HG03565 (cell line): ENCODE data around the gene RCCD1.

Source experiments
- ATAC-seq: cut with Tn5 transposase; IDR thresholded peaks from one replicate; pipeline ENCODE4 v1.9.1; 2021; ENCODE audit warnings: mild to moderate bottlenecking, moderate library complexity; ENCODE audit not compliant: unreplicated experiment

The RCCD1 gene

GRCh38 chr15:90941038-90941437, 13.6 kb upstream of the RCCD1 start:
- ATAC-seq, result no peak

GRCh38 chr15:90942354-90943120, 12.1 kb upstream of the RCCD1 start:
- no peak for ATAC-seq

GRCh38 chr15:90945091-90945490, 9.6 kb upstream of the RCCD1 start:
- no peak for ATAC-seq

GRCh38 chr15:90946538-90946937, 8.1 kb upstream of the RCCD1 start:
- ATAC-seq, result no peak

GRCh38 chr15:90946941-90947576, 7.6 kb upstream of the RCCD1 start:
- no peak for ATAC-seq

GRCh38 chr15:90947577-90948357, 6.9 kb upstream of the RCCD1 start:
- no peak for ATAC-seq

- no peak for ATAC-seq
These were observed 6.2 kb upstream of the RCCD1 start for GRCh38 chr15:90948506-90948905.

- ATAC-seq, result no peak
These were observed 4.6 kb upstream of the RCCD1 start for GRCh38 chr15:90949979-90950675.

- no peak for ATAC-seq
These were observed 4.0 kb upstream of the RCCD1 start for GRCh38 chr15:90950676-90951075.

GRCh38 chr15:90952901-90953677, 1.6 kb upstream of the RCCD1 start:
- no peak for ATAC-seq

GRCh38 chr15:90953947-90954711, 555 bp upstream of the RCCD1 start:
- ATAC-seq, result no peak

- ATAC-seq, result no peak
These were observed 1.1 kb downstream of the RCCD1 start for GRCh38 chr15:90955624-90956273.

GRCh38 chr15:90956274-90957030, 1.8 kb downstream of the RCCD1 start:
- ATAC-seq, result no peak

GRCh38 chr15:90957031-90957790, 2.5 kb downstream of the RCCD1 start:
- no peak for ATAC-seq

GRCh38 chr15:90957791-90958190, 3.1 kb downstream of the RCCD1 start:
- ATAC-seq, result no peak

- no peak for ATAC-seq
These were observed 4.4 kb downstream of the RCCD1 start for GRCh38 chr15:90959028-90959595.

GRCh38 chr15:90959894-90960293, 5.2 kb downstream of the RCCD1 start:
- no peak for ATAC-seq
